Measurements from ENCODE around the gene PYGB.

- no peak for TF ChIP-seq POLR2A (IDR thresholded peaks at IDR 0.05)
- no peak for TF ChIP-seq CTCF (IDR thresholded peaks at IDR 0.05)
Measured at GRCh38 chr20:25213566-25214425, 34.1 kb upstream of the PYGB start.

Data from thyroid gland (tissue), 4 donors.